ENCODE measurements around the gene UPP1. TPM values are rescaled to one million over a fixed set of nuclear protein-coding genes. Genes with fewer than 3 reads are reported as not detected.

UPP1 gene
- total RNA-seq, 5 donors from 2014 or later (not counting 1 experiment from before 2014, with no cell fraction given), result 77.7 to 227 (median 177) TPM

DNA sequence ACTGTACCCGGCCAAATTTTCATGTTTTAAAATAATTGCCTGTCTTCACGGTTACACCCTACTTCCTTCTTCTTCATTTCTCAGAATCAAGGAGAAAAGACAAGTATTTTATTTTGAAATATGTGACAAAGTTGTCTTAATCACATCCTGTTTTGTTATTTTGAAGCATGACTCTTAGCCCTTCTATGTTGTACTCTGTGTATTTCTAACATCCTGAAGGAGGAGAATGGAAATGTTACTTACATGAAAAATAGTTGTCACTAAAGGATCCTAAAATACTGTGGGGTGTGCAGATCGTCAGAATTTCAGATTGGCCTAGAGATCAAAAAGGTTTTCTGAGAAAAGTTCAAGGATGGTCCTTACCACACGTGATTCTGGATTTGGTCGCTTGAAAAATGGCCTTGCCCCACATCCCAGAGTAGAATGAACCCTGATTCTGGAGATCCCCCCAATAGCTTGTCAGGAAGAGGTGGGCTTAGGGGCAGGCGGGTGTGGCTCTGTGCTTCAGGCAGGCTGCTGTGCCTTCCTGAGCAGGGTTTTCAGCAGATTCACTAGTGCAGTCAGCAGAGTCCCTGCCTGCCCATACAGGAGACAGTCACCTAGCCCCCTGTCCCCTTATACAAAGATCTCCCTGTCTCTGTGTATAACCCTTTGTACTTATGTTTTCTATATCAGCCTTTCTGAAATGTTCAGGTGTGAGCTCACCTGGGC lies 8.6 kb downstream of the UPP1 start:
- Histone ChIP-seq H3K4me3 (ENCODE audit: control insufficient read depth in 1 of 2, extremely low read depth in 1 of 2, low read length in 1 of 2) (peak overlapping the region; percentile 16 to 35), H3K9me3 (no peaks in the 10 kb centered on the region), H3K27ac (ENCODE audit: low read length) (peak overlapping the region; percentile 73), H3K36me3 (ENCODE audit: control insufficient read depth in 2 of 2, extremely low read depth in 1 of 2, insufficient read depth in 1 of 2, low read length in 1 of 2) (peaks cover 5 to 60% of the 10 kb centered on the region in 2 donors), H3K27me3 (replicated peaks in 1 of 2; ENCODE audit: control insufficient read depth in 2 of 2, extremely low read depth in 1 of 2, insufficient read depth in 2 of 2, low read length in 1 of 2) (no peaks in the 10 kb centered on the region), H3K4me1 (ENCODE audit: control insufficient read depth in 1 of 2, extremely low read depth in 1 of 2, insufficient read depth in 2 of 2, low read length in 2 of 2) (peaks cover 33 to 68% of the 10 kb centered on the region in 2 experiments)
- POLR2A ChIA-PET, result interaction anchor here in 1 of 2 donors (0.5 kb wide), 1 partner anchor 62 kb away, joined by 3 read pairs; the partner anchor contains the start of gene C7orf57
- Mint-ChIP-seq H3K27ac (peak overlapping the region; percentile 95 to 98), H3K4me3 (peak overlapping the region; percentile 43 to 75 (median 65)), H3K36me3 (peaks cover 67% of the 10 kb centered on the region), H3K9me3 (no peaks in the 10 kb centered on the region), H3K27me3 (no peaks in the 10 kb centered on the region), H3K4me1 (peaks cover 82 to 87% (median 86%) of the 10 kb centered on the region in 3 donors)
- CTCF ChIA-PET, result interaction anchor here in 1 of 2 donors (0.7 to 1.2 kb wide), 2 partner anchors 13 to 106 kb away, joined by 3 read pairs; no protein-coding TSS in a partner anchor
- WGBS (ENCODE audit: insufficient coverage), result 11% methylated on average over 3 of the region's 6 CpGs
- DNase-seq (peak in 7 of 35 experiments; percentile 15 to 39 (median 30)), ATAC-seq (replicated peaks in 1 of 4) (peak; percentile 72 to 79 (median 75))

DNA sequence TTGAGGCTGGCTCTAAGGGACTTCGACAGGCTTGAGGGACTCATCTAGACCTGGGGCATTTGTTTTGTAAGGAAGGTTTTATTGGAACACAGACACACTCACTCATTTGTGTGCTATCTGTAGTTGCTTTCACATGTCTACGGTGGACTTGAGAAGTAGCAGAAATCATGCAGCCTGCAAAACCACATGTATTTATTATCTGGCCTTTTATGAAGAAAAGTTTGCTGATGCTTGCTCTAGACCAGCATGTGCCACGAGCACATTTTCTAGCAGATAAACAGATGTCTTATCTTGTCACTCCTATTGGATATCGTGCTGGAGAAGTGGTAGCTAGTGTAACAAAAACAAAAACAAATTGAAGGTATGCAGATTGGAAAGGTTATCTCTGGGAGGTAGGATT lies 9.8 kb downstream of the UPP1 start:
- no peaks in the 10 kb centered on the region for H3K27me3 ChIP-seq (replicated peaks in 1 of 2; ENCODE audit: control insufficient read depth in 2 of 2, extremely low read depth in 1 of 2, insufficient read depth in 2 of 2, low read length in 1 of 2)
- POLR2A ChIA-PET, result no interaction called here
- Mint-ChIP-seq H3K9me3 (no peaks in the 10 kb centered on the region), H3K4me3 (peak overlapping the region in 2 of 3 donors; percentile 65 to 75), H3K27me3 (no peaks in the 10 kb centered on the region), H3K36me3 (peaks cover 69% of the 10 kb centered on the region), H3K4me1 (peaks cover 72 to 81% (median 78%) of the 10 kb centered on the region in 3 donors), H3K27ac (peak overlapping the region; percentile 95 to 98)
- H3K4me1 ChIP-seq (ENCODE audit: control insufficient read depth in 1 of 2, extremely low read depth in 1 of 2, insufficient read depth in 2 of 2, low read length in 2 of 2), result peaks cover 33 to 60% of the 10 kb centered on the region in 2 experiments
- DNase-seq, result no peak
- no peaks in the 10 kb centered on the region for H3K9me3 ChIP-seq
- CTCF ChIA-PET, result no interaction called here
- no peak overlapping the region for H3K4me3 ChIP-seq (ENCODE audit: control insufficient read depth in 1 of 2, extremely low read depth in 1 of 2, low read length in 1 of 2)
- H3K27ac ChIP-seq (ENCODE audit: low read length), result peak overlapping the region; percentile 73
- no peak for ATAC-seq (replicated peaks in 1 of 4)
- WGBS (ENCODE audit: insufficient coverage), result no CpG with 5 or more reads among the region's 4 CpGs
- peaks cover 12 to 61% of the 10 kb centered on the region in 2 donors for H3K36me3 ChIP-seq (ENCODE audit: control insufficient read depth in 2 of 2, extremely low read depth in 1 of 2, insufficient read depth in 1 of 2, low read length in 1 of 2)

DNA sequence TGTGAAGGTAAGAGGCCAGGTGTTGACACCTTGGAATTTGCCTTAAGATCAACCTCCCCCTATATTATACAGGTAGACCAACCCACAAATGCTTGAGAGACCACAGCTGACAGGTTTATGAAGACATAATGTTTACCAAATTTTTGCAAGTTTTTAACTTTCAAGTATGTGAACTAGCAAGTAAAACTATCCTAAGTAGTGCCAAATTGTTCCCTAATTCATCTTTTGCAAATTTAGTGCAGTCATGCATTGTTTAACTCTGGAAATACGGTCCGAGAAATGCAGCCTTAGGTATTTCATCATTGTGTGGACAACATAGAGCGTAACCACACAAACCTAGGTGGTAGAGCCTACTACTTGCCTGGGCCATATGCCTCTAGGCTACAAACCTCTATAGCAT lies 10.7 kb downstream of the UPP1 start:
- no peak overlapping the region for H3K4me3 ChIP-seq (ENCODE audit: control insufficient read depth in 1 of 2, extremely low read depth in 1 of 2, low read length in 1 of 2)
- Mint-ChIP-seq H3K4me1 (peaks cover 67 to 77% (median 72%) of the 10 kb centered on the region in 3 donors), H3K27ac (peak overlapping the region; percentile 95 to 98), H3K36me3 (peaks cover 69% of the 10 kb centered on the region), H3K4me3 (peak overlapping the region in 2 of 3 donors; percentile 46 to 65), H3K27me3 (no peaks in the 10 kb centered on the region), H3K9me3 (no peaks in the 10 kb centered on the region)
- H3K27ac ChIP-seq (ENCODE audit: low read length), result peak overlapping the region; percentile 73
- CTCF ChIA-PET, result no interaction called here
- peaks cover 14 to 62% of the 10 kb centered on the region in 2 donors for H3K36me3 ChIP-seq (ENCODE audit: control insufficient read depth in 2 of 2, extremely low read depth in 1 of 2, insufficient read depth in 1 of 2, low read length in 1 of 2)
- ATAC-seq (replicated peaks in 1 of 4) (no peak), DNase-seq (no peak)
- H3K27me3 ChIP-seq (replicated peaks in 1 of 2; ENCODE audit: control insufficient read depth in 2 of 2, extremely low read depth in 1 of 2, insufficient read depth in 2 of 2, low read length in 1 of 2), result no peaks in the 10 kb centered on the region
- no peaks in the 10 kb centered on the region for H3K9me3 ChIP-seq
- POLR2A ChIA-PET, result no interaction called here
- H3K4me1 ChIP-seq (ENCODE audit: control insufficient read depth in 1 of 2, extremely low read depth in 1 of 2, insufficient read depth in 2 of 2, low read length in 2 of 2), result peaks cover 33 to 60% of the 10 kb centered on the region in 2 experiments
- WGBS (ENCODE audit: insufficient coverage), result 100% methylated on average over 3 of the region's 3 CpGs

DNA sequence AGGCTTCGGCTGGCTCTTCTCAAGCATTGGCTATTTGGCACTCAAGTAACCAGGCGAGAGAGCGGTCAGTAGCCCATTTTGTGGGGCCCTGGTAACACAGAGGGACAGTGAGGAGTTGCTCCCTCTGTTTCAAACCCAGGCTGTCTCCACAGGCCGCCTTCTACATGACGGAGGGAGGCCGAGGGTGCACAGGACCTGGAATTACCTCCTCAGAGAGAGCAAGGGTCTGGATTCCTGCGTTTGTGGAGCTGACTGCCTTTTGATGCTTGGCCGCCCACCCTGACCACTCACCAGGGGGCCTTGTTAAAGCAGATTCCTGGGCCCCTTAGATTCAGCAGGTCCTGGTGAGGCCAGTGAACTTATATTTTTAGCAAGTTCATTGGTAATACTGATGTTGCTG lies 12.3 kb downstream of the UPP1 start:
- CTCF ChIA-PET, result no interaction called here
- Mint-ChIP-seq H3K4me1 (peaks cover 54 to 65% (median 58%) of the 10 kb centered on the region in 3 donors), H3K36me3 (peaks cover 66% of the 10 kb centered on the region), H3K27ac (peak overlapping the region in 1 of 2 donors; percentile 76), H3K27me3 (no peaks in the 10 kb centered on the region), H3K4me3 (no peak overlapping the region), H3K9me3 (no peaks in the 10 kb centered on the region)
- DNase-seq, result no peak
- 100% methylated on average over 7 of the region's 8 CpGs for WGBS (ENCODE audit: insufficient coverage)
- no peak overlapping the region for H3K4me3 ChIP-seq (ENCODE audit: control insufficient read depth in 1 of 2, extremely low read depth in 1 of 2, low read length in 1 of 2)
- H3K27me3 ChIP-seq (replicated peaks in 1 of 2; ENCODE audit: control insufficient read depth in 2 of 2, extremely low read depth in 1 of 2, insufficient read depth in 2 of 2, low read length in 1 of 2), result no peaks in the 10 kb centered on the region
- H3K36me3 ChIP-seq (ENCODE audit: control insufficient read depth in 2 of 2, extremely low read depth in 1 of 2, insufficient read depth in 1 of 2, low read length in 1 of 2), result peaks cover 19 to 68% of the 10 kb centered on the region in 2 donors
- H3K27ac ChIP-seq (ENCODE audit: low read length), result no peak overlapping the region
- no peak for ATAC-seq (replicated peaks in 1 of 4)
- no peaks in the 10 kb centered on the region for H3K9me3 ChIP-seq
- POLR2A ChIA-PET, result interaction anchor here in 1 of 2 donors (0.7 kb wide), 1 partner anchor 7 kb away, joined by 3 read pairs; no protein-coding TSS in a partner anchor
- H3K4me1 ChIP-seq (ENCODE audit: control insufficient read depth in 1 of 2, extremely low read depth in 1 of 2, insufficient read depth in 2 of 2, low read length in 2 of 2), result peaks cover 28 to 47% of the 10 kb centered on the region in 2 experiments

DNA sequence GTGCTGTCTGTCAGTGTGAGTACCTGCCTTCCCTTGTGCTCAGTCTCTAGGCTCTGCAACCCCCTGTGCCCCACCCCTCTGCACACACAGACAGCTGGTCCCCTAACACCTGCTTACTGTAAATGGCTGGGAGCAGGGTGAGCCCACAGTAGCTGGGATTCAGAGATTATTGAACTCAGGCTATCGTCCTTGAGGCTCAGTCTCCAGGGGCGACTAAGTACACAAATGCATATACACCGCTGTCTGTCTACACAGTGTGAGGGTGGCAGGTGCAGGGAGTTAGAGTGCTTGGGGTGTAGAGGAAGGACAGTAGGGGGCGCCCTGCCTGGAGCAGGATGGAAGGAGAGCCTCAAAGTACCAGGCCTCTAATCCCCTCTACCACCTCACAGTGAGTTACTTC lies 12.9 kb downstream of the UPP1 start:
- no peak overlapping the region for H3K4me3 Mint-ChIP-seq
- DNase-seq (peak in 4 of 35 experiments; percentile 21 to 50 (median 26)), ATAC-seq (replicated peaks in 1 of 4) (no peak)
- Histone ChIP-seq H3K4me3 (ENCODE audit: control insufficient read depth in 1 of 2, extremely low read depth in 1 of 2, low read length in 1 of 2) (no peak overlapping the region), H3K4me1 (ENCODE audit: control insufficient read depth in 1 of 2, extremely low read depth in 1 of 2, insufficient read depth in 2 of 2, low read length in 2 of 2) (peaks cover 24 to 42% of the 10 kb centered on the region in 2 experiments), H3K9me3 (no peaks in the 10 kb centered on the region), H3K27me3 (replicated peaks in 1 of 2; ENCODE audit: control insufficient read depth in 2 of 2, extremely low read depth in 1 of 2, insufficient read depth in 2 of 2, low read length in 1 of 2) (no peaks in the 10 kb centered on the region), H3K36me3 (ENCODE audit: control insufficient read depth in 2 of 2, extremely low read depth in 1 of 2, insufficient read depth in 1 of 2, low read length in 1 of 2) (peaks cover 19 to 74% of the 10 kb centered on the region in 2 donors), H3K27ac (ENCODE audit: low read length) (no peak overlapping the region)
- POLR2A ChIA-PET, result interaction anchor here (0.5 to 0.6 kb wide), 2 partner anchors 111 to 132 kb away, joined by 3 read pairs; no protein-coding TSS in a partner anchor
- peak overlapping the region; percentile 68 to 76 for H3K27ac Mint-ChIP-seq
- CTCF ChIA-PET, result no interaction called here
- H3K4me1 Mint-ChIP-seq, result peaks cover 47 to 59% (median 52%) of the 10 kb centered on the region in 3 donors
- H3K36me3 Mint-ChIP-seq, result peaks cover 66% of the 10 kb centered on the region
- no peaks in the 10 kb centered on the region for H3K9me3 Mint-ChIP-seq
- H3K27me3 Mint-ChIP-seq, result no peaks in the 10 kb centered on the region
- 100% methylated on average over 2 of the region's 4 CpGs for WGBS (ENCODE audit: insufficient coverage)

DNA sequence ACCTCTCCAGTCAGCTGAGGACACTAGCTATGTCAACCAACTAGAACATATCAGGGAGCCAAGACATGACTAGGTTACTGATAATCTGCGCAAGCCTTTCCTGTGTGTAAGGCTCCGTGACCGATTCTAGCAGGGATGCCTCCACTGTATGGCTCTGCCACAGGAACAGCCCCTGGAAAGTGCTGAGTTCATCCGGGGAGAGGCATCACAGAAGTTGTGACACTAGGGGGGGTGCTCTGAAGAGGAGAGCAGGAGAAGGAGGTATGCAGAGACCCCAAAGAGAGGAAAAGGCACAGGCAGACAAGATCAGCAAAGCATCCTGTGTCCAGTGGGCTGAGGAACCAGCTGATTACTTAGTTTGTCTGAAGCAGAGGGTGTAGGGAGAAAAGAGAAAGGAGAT lies 13.5 kb downstream of the UPP1 start:
- WGBS (ENCODE audit: insufficient coverage), result 97% methylated on average over 4 of the region's 4 CpGs
- POLR2A ChIA-PET, result interaction anchor here (0.5 to 0.6 kb wide), 2 partner anchors 111 to 132 kb away, joined by 3 read pairs; no protein-coding TSS in a partner anchor
- no peak overlapping the region for H3K4me3 ChIP-seq (ENCODE audit: control insufficient read depth in 1 of 2, extremely low read depth in 1 of 2, low read length in 1 of 2)
- H3K36me3 Mint-ChIP-seq, result peaks cover 69% of the 10 kb centered on the region
- CTCF ChIA-PET, result interaction anchor here (1.6 to 2.3 kb wide), 2 partner anchors 52 to 111 kb away, joined by 4 to 6 read pairs; no protein-coding TSS in a partner anchor
- H3K9me3 Mint-ChIP-seq, result no peaks in the 10 kb centered on the region
- H3K27me3 Mint-ChIP-seq, result no peaks in the 10 kb centered on the region
- H3K36me3 ChIP-seq (ENCODE audit: control insufficient read depth in 2 of 2, extremely low read depth in 1 of 2, insufficient read depth in 1 of 2, low read length in 1 of 2), result peaks cover 19 to 79% of the 10 kb centered on the region in 2 donors
- no peak overlapping the region for H3K4me3 Mint-ChIP-seq
- DNase-seq, result no peak
- H3K27ac Mint-ChIP-seq, result peak overlapping the region; percentile 68 to 76
- peaks cover 42 to 54% (median 47%) of the 10 kb centered on the region in 3 donors for H3K4me1 Mint-ChIP-seq
- H3K27me3 ChIP-seq (replicated peaks in 1 of 2; ENCODE audit: control insufficient read depth in 2 of 2, extremely low read depth in 1 of 2, insufficient read depth in 2 of 2, low read length in 1 of 2), result no peaks in the 10 kb centered on the region
- ATAC-seq (replicated peaks in 1 of 4), result no peak
- H3K9me3 ChIP-seq, result no peaks in the 10 kb centered on the region
- H3K27ac ChIP-seq (ENCODE audit: low read length), result peak overlapping the region; percentile 5
- peaks cover 19 to 38% of the 10 kb centered on the region in 2 experiments for H3K4me1 ChIP-seq (ENCODE audit: control insufficient read depth in 1 of 2, extremely low read depth in 1 of 2, insufficient read depth in 2 of 2, low read length in 2 of 2)
